Measurements from ENCODE around the gene CUTC.

DNA sequence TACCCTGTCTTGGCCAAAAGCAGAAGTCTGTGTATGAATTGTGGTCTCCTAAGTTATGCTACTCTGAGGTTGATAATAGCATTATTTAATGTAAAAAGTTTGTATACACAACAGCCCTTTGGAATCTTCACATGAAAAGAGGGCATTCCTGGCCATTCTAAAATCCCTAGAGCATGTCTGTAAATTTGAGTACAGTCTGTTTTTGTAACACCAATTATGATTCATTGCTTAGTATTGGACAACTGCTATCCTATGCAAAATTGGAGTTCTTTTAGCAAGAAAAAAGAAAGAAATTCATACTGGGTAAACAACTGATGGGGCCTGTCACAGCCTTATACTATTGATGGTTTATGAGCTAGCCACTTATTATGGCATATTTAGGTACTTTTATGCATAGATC is 10.2 kb downstream of the CUTC start:
- TF ChIP-seq, protein P1, sequence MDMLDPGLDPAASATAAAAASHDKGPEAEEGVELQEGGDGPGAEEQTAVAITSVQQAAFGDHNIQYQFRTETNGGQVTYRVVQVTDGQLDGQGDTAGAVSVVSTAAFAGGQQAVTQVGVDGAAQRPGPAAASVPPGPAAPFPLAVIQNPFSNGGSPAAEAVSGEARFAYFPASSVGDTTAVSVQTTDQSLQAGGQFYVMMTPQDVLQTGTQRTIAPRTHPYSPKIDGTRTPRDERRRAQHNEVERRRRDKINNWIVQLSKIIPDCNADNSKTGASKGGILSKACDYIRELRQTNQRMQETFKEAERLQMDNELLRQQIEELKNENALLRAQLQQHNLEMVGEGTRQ (IDR thresholded peaks at IDR 0.05): no peak
- TF ChIP-seq, protein P2, sequence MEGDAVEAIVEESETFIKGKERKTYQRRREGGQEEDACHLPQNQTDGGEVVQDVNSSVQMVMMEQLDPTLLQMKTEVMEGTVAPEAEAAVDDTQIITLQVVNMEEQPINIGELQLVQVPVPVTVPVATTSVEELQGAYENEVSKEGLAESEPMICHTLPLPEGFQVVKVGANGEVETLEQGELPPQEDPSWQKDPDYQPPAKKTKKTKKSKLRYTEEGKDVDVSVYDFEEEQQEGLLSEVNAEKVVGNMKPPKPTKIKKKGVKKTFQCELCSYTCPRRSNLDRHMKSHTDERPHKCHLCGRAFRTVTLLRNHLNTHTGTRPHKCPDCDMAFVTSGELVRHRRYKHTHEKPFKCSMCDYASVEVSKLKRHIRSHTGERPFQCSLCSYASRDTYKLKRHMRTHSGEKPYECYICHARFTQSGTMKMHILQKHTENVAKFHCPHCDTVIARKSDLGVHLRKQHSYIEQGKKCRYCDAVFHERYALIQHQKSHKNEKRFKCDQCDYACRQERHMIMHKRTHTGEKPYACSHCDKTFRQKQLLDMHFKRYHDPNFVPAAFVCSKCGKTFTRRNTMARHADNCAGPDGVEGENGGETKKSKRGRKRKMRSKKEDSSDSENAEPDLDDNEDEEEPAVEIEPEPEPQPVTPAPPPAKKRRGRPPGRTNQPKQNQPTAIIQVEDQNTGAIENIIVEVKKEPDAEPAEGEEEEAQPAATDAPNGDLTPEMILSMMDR (IDR thresholded peaks at IDR 0.05): no peak
- TF ChIP-seq POLR2A (IDR thresholded peaks at IDR 0.05; ENCODE audit: low read length): no peak
- TF ChIP-seq, protein P3, sequence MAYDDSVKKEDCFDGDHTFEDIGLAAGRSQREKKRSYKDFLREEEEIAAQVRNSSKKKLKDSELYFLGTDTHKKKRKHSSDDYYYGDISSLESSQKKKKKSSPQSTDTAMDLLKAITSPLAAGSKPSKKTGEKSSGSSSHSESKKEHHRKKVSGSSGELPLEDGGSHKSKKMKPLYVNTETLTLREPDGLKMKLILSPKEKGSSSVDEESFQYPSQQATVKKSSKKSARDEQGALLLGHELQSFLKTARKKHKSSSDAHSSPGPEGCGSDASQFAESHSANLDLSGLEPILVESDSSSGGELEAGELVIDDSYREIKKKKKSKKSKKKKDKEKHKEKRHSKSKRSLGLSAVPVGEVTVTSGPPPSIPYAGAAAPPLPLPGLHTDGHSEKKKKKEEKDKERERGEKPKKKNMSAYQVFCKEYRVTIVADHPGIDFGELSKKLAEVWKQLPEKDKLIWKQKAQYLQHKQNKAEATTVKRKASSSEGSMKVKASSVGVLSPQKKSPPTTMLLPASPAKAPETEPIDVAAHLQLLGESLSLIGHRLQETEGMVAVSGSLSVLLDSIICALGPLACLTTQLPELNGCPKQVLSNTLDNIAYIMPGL (CRISPR knock-in tag; IDR thresholded peaks at IDR 0.05; ENCODE audit: borderline replicate concordance): no peak
- no peak for TF ChIP-seq EP300 (IDR thresholded peaks at IDR 0.05)
- no peak for TF ChIP-seq RNF2 (IDR thresholded peaks at IDR 0.05; ENCODE audit: borderline replicate concordance, low read depth)
- no peak for TF ChIP-seq MYC (IDR thresholded peaks at IDR 0.05; ENCODE audit: borderline replicate concordance, low read length)
- no peak for TF ChIP-seq CEBPB (IDR thresholded peaks at IDR 0.05)
- no peak for TF ChIP-seq FOSB (CRISPR knock-in tag; IDR thresholded peaks at IDR 0.05)
- TF ChIP-seq RAD21 (conservative IDR thresholded peaks at IDR 0.05 in 1 of 2, IDR thresholded peaks at IDR 0.05 in 1 of 2): no peak
- TF ChIP-seq CHD2 (IDR thresholded peaks at IDR 0.05; ENCODE audit: low read length, partially characterized antibody): no peak

Data from A549 (cell line).